Memory B cell (primary cell): ENCODE results near the gene SLC35F4.

Experiments
- ATAC-seq: fragments of 150-1000 bp; cut with Tn5 transposase; 2 replicates; pipeline ENCODE4 v1.10.0; 2021; ENCODE audit warnings: low read depth, mild to moderate bottlenecking, moderate library complexity
- DNase-seq, 2 donors: peaks; one replicate each; pipeline ENCODE4 v3.0.0; 2022; ENCODE audit warnings: low spot score in 2 of 2
- H3K27ac Mint-ChIP-seq: one replicate; pipeline ENCODE4 v1.8.0; 2022; ENCODE audit warnings: mild to moderate bottlenecking, moderate library complexity, mixed read lengths
- H3K27me3 Mint-ChIP-seq: one replicate; pipeline ENCODE4 v1.8.0; 2022; ENCODE audit warnings: mixed read lengths
- H3K36me3 Mint-ChIP-seq: one replicate; pipeline ENCODE4 v1.8.0; 2022; ENCODE audit warnings: mild to moderate bottlenecking, mixed read lengths
- H3K4me1 Mint-ChIP-seq: one replicate; pipeline ENCODE4 v1.8.0; 2022; ENCODE audit warnings: mixed read lengths
- H3K4me3 Mint-ChIP-seq: one replicate; pipeline ENCODE4 v1.8.0; 2022; ENCODE audit warnings: mild to moderate bottlenecking, moderate library complexity, mixed read lengths
- H3K9me3 Mint-ChIP-seq: one replicate; pipeline ENCODE4 v1.8.0; 2022; ENCODE audit warnings: mixed read lengths

The SLC35F4 gene

GRCh38 chr14:57574617-57575288 lies 291.1 kb downstream of the SLC35F4 start:
- H3K36me3 Mint-ChIP-seq: no peaks in the 10 kb centered on the region
- H3K9me3 Mint-ChIP-seq: no peaks in the 10 kb centered on the region
- no peak overlapping the region for H3K27ac Mint-ChIP-seq
- peaks cover 4% of the 10 kb centered on the region for H3K27me3 Mint-ChIP-seq
- no peak for DNase-seq
- no peak overlapping the region for H3K4me3 Mint-ChIP-seq
- no peaks in the 10 kb centered on the region for H3K4me1 Mint-ChIP-seq
- ATAC-seq: no peak

GRCh38 chr14:57573173-57573572 lies 292.7 kb downstream of the SLC35F4 start:
- no peak for DNase-seq
- Mint-ChIP-seq H3K27ac (no peak overlapping the region), H3K27me3 (peaks cover 3% of the 10 kb centered on the region), H3K9me3 (no peaks in the 10 kb centered on the region), H3K4me3 (no peak overlapping the region), H3K4me1 (no peaks in the 10 kb centered on the region), H3K36me3 (no peaks in the 10 kb centered on the region)
- no peak for ATAC-seq

GRCh38 chr14:57568554-57568953 lies 297.3 kb downstream of the SLC35F4 start:
- ATAC-seq: no peak
- Mint-ChIP-seq H3K4me1 (no peaks in the 10 kb centered on the region), H3K36me3 (no peaks in the 10 kb centered on the region), H3K27ac (no peak overlapping the region), H3K4me3 (no peak overlapping the region), H3K9me3 (no peaks in the 10 kb centered on the region), H3K27me3 (no peaks in the 10 kb centered on the region)
- no peak for DNase-seq

GRCh38 chr14:57567220-57567619 lies 298.7 kb downstream of the SLC35F4 start:
- no peak overlapping the region for H3K27ac Mint-ChIP-seq
- no peaks in the 10 kb centered on the region for H3K27me3 Mint-ChIP-seq
- DNase-seq: no peak

GRCh38 chr14:57560681-57561080 lies 305.2 kb downstream of the SLC35F4 start:
- no peaks in the 10 kb centered on the region for H3K36me3 Mint-ChIP-seq
- ATAC-seq (no peak), DNase-seq (no peak)
- peaks cover 2% of the 10 kb centered on the region for H3K27me3 Mint-ChIP-seq
- H3K4me3 Mint-ChIP-seq: no peak overlapping the region
- no peak overlapping the region for H3K27ac Mint-ChIP-seq
- H3K4me1 Mint-ChIP-seq: no peaks in the 10 kb centered on the region
- no peaks in the 10 kb centered on the region for H3K9me3 Mint-ChIP-seq

More at GRCh38 chr14:57567220-57567619, 298.7 kb downstream of the SLC35F4 start:
- Mint-ChIP-seq H3K4me3 (no peak overlapping the region), H3K36me3 (no peaks in the 10 kb centered on the region), H3K4me1 (no peaks in the 10 kb centered on the region), H3K9me3 (no peaks in the 10 kb centered on the region)
- no peak for ATAC-seq

GRCh38 chr14:57559576-57559975 lies 306.3 kb downstream of the SLC35F4 start:
- H3K27me3 Mint-ChIP-seq: peaks cover 2% of the 10 kb centered on the region
- H3K4me1 Mint-ChIP-seq: no peaks in the 10 kb centered on the region
- ATAC-seq (no peak), DNase-seq (no peak)
- H3K36me3 Mint-ChIP-seq: no peaks in the 10 kb centered on the region
- no peak overlapping the region for H3K4me3 Mint-ChIP-seq
- no peaks in the 10 kb centered on the region for H3K9me3 Mint-ChIP-seq
- H3K27ac Mint-ChIP-seq: no peak overlapping the region

- Mint-ChIP-seq H3K27me3 (no peaks in the 10 kb centered on the region), H3K4me1 (no peaks in the 10 kb centered on the region), H3K36me3 (peaks cover 5% of the 10 kb centered on the region), H3K4me3 (no peak overlapping the region), H3K9me3 (peaks cover 7% of the 10 kb centered on the region), H3K27ac (no peak overlapping the region)
- no peak for DNase-seq
- no peak for ATAC-seq
Measured at GRCh38 chr14:57549765-57550420, 316.0 kb downstream of the SLC35F4 start.

- no peak for ATAC-seq
- peaks cover 4% of the 10 kb centered on the region for H3K36me3 Mint-ChIP-seq
- peaks cover 7% of the 10 kb centered on the region for H3K9me3 Mint-ChIP-seq
- H3K4me1 Mint-ChIP-seq: no peaks in the 10 kb centered on the region
- no peak for DNase-seq
- no peaks in the 10 kb centered on the region for H3K27me3 Mint-ChIP-seq
- no peak overlapping the region for H3K27ac Mint-ChIP-seq
- H3K4me3 Mint-ChIP-seq: no peak overlapping the region
Measured at GRCh38 chr14:57549016-57549564, 316.8 kb downstream of the SLC35F4 start.

GRCh38 chr14:57547131-57547530 lies 318.8 kb downstream of the SLC35F4 start:
- H3K4me1 Mint-ChIP-seq: no peaks in the 10 kb centered on the region
- H3K9me3 Mint-ChIP-seq: peaks cover 8% of the 10 kb centered on the region
- DNase-seq: no peak
- H3K27ac Mint-ChIP-seq: no peak overlapping the region
- no peak for ATAC-seq
- H3K36me3 Mint-ChIP-seq: peaks cover 3% of the 10 kb centered on the region
- H3K27me3 Mint-ChIP-seq: no peaks in the 10 kb centered on the region
- H3K4me3 Mint-ChIP-seq: no peak overlapping the region

GRCh38 chr14:57533214-57533613 lies 332.7 kb downstream of the SLC35F4 start:
- Mint-ChIP-seq H3K27me3 (peaks cover 11% of the 10 kb centered on the region), H3K4me3 (no peak overlapping the region), H3K4me1 (no peaks in the 10 kb centered on the region), H3K27ac (no peak overlapping the region), H3K36me3 (no peaks in the 10 kb centered on the region), H3K9me3 (no peaks in the 10 kb centered on the region)
- ATAC-seq: no peak
- DNase-seq: no peak

GRCh38 chr14:57530571-57530970 lies 335.3 kb downstream of the SLC35F4 start:
- Mint-ChIP-seq H3K9me3 (peaks cover 9% of the 10 kb centered on the region), H3K4me3 (no peak overlapping the region), H3K36me3 (no peaks in the 10 kb centered on the region), H3K4me1 (no peaks in the 10 kb centered on the region), H3K27ac (no peak overlapping the region), H3K27me3 (peaks cover 11% of the 10 kb centered on the region)
- DNase-seq: no peak
- ATAC-seq: no peak

- Mint-ChIP-seq H3K27ac (no peak overlapping the region), H3K9me3 (peaks cover 28% of the 10 kb centered on the region), H3K36me3 (peaks cover 3% of the 10 kb centered on the region), H3K4me1 (no peaks in the 10 kb centered on the region), H3K4me3 (no peak overlapping the region), H3K27me3 (peaks cover 8% of the 10 kb centered on the region)
- DNase-seq: no peak
- ATAC-seq: no peak
Measured at GRCh38 chr14:57526942-57527341, 338.9 kb downstream of the SLC35F4 start.

GRCh38 chr14:57519043-57519442 lies 346.8 kb downstream of the SLC35F4 start:
- H3K27ac Mint-ChIP-seq: no peak overlapping the region
- H3K36me3 Mint-ChIP-seq: peaks cover 10% of the 10 kb centered on the region
- H3K9me3 Mint-ChIP-seq: peaks cover 28% of the 10 kb centered on the region
- H3K4me1 Mint-ChIP-seq: no peaks in the 10 kb centered on the region
- no peak overlapping the region for H3K4me3 Mint-ChIP-seq
- ATAC-seq (no peak), DNase-seq (no peak)
- H3K27me3 Mint-ChIP-seq: peaks cover 4% of the 10 kb centered on the region
